Omental fat pad (tissue), 4 donors: ENCODE measurements around the gene ZNF76. TPM values are rescaled to one million over a fixed set of nuclear protein-coding genes. Genes with fewer than 3 reads are reported as not detected.

Experiments used
- ATAC-seq: fragments of 150-250 bp; one replicate; pipeline ENCODE4 v1.9.1; 2016; ENCODE audit warnings: mild to moderate bottlenecking, moderate library complexity; ENCODE audit not compliant: low FRiP score
- DNase-seq: peaks from one replicate; pipeline ENCODE4 v3.0.0-alpha.2; 2019; ENCODE audit warnings: low spot score
- total RNA-seq, 4 donors: library from RNA; depleted of rRNA; stranded (reverse); fragments of >200 nt; gene quantifications; one replicate each; pipeline ENCODE4 v1.1.0, GENCODE V29; 2016
- TF ChIP-seq, protein P1 (sequence below), 3 donors: fragments of 450-650 bp; IDR thresholded peaks; one replicate each; pipeline ENCODE4 v1.5.1; 2016 to 2017; ENCODE audit warnings: antibody characterized with exemption in 3 of 3, mild to moderate bottlenecking in 3 of 3, moderate library complexity in 2 of 3

The ZNF76 gene
- total RNA-seq, 4 donors from 2014 or later: 27.7 to 53.5 (median 33.6) TPM

DNA sequence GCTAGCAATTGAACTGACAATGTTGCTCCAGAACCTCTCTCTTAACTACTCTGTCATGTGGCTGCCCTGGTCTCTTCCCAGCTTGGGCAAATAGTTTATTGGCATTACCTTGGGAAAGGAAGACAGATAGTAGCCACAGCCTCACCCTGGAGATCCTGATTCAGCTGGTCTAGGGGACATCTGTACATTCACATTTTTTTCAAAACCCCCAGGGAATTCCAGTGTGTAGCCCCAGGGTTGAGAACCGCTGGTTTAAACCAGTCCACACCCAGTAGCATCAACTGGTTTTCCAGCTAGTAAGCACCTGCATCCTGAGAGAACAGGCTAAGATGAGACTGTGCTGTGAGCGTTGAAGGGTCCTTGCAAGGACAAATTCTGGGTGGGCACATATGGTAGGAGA, 36.1 kb upstream of the ZNF76 start:
- ATAC-seq: no peak
- TF ChIP-seq, protein P1, sequence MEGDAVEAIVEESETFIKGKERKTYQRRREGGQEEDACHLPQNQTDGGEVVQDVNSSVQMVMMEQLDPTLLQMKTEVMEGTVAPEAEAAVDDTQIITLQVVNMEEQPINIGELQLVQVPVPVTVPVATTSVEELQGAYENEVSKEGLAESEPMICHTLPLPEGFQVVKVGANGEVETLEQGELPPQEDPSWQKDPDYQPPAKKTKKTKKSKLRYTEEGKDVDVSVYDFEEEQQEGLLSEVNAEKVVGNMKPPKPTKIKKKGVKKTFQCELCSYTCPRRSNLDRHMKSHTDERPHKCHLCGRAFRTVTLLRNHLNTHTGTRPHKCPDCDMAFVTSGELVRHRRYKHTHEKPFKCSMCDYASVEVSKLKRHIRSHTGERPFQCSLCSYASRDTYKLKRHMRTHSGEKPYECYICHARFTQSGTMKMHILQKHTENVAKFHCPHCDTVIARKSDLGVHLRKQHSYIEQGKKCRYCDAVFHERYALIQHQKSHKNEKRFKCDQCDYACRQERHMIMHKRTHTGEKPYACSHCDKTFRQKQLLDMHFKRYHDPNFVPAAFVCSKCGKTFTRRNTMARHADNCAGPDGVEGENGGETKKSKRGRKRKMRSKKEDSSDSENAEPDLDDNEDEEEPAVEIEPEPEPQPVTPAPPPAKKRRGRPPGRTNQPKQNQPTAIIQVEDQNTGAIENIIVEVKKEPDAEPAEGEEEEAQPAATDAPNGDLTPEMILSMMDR (IDR thresholded peaks at IDR 0.05): no peak
- no peak for DNase-seq

DNA sequence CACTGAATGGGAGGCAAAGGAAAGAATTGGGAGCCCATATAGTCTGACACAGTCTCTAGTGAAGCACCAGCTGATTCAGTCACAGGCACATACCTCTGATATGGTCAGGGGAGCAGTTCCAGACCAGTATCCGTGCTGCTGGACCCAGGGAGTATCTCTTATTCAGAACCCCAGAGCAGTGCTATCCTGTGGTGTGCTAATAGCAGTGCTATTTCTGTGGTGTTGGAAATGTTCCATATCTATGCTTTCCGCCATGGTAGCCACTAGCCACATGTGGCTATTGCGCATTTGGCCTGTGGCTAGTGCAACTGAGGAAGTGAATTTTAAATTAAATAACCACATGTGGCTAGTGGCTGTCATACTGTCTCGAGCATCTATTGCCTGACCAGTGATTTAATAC, 34.8 kb upstream of the ZNF76 start:
- ATAC-seq (no peak), DNase-seq (no peak)
- TF ChIP-seq, protein P1 (IDR thresholded peaks at IDR 0.05): no peak

DNA sequence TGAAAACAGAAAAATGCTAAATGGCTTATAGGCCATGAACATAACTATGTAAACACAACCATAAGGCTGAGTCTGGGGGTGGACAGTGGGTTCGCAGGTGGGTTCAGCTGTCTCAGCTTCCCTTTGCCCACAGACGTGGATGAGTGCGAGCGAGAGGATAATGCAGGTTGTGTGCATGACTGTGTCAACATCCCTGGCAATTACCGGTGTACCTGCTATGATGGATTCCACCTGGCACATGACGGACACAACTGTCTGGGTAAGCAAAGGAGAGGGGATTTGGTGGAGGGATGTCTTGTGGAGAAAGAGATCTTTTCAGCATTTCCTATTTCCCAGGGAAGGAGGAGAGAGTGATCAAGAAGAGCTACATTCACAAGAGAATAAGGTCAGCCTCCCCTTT, 31.1 kb upstream of the ZNF76 start:
- TF ChIP-seq, protein P1 (IDR thresholded peaks at IDR 0.05): no peak
- no peak for DNase-seq

DNA sequence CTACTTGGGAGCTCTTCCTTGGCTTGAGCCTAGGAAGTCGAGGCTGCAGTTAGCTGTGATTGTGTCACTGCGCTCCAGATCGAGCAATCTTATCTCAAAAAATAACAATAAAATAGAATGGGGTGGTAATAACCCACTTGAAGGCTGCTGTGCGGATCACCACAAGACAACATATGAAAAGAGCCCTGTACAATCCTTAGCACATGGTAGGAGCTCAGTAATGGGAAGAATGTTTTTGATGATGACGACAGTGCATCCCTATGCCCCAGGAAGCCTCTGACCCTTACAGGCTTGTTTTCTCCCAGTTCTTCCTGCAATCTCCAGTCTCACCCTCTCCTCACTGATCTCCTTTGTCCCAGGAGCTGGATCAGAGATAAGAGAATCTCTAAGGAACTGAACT, 30.2 kb upstream of the ZNF76 start:
- DNase-seq: no peak
- ATAC-seq: no peak
- TF ChIP-seq, protein P1 (IDR thresholded peaks at IDR 0.05): no peak

More for the DNA sequence above, 31.1 kb upstream of the ZNF76 start:
- no peak for ATAC-seq

DNA sequence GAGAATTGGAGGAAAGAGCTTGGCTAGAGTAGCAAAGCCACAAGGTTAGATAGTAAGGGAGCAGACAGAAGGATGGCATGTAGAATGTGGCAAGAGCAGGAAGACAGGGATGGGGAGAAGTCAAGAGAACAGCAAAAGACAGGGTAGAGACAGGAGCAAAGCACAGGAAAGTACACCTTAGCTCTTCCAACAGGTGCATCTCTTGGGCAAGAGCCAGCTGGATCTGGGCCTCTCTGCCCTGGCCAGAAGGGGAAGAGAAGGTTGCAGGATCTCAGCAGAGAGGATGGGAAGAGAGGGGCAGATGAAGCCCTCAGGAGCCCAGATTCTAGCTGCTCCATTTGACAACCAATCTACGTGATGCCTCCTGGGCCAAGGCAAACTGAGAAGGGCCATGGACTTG, 29.0 kb upstream of the ZNF76 start:
- no peak for DNase-seq
- ATAC-seq: no peak
- TF ChIP-seq, protein P1 (IDR thresholded peaks at IDR 0.05): no peak

DNA sequence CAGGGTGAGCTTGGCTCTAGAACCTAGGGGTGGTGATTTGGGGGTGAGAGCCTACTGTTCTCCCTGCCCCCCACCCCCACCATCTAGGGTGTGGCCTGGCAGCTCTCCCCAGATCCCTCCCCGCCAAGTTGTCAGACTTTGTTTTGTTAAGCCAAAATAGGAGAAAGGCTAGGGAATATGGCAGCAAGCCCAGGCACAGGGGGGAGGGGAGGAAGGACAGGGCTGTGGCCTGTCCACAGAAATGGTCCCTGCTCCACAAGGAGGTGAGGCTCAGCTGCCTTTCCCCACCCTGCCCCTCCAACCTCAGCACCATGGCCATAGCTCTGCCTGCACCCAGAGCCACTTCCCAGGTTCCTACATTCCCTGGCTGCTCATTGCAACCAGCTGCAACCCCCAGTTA, 28.6 kb upstream of the ZNF76 start:
- no peak for DNase-seq
- no peak for ATAC-seq
- TF ChIP-seq, protein P1 (IDR thresholded peaks at IDR 0.05): no peak

DNA sequence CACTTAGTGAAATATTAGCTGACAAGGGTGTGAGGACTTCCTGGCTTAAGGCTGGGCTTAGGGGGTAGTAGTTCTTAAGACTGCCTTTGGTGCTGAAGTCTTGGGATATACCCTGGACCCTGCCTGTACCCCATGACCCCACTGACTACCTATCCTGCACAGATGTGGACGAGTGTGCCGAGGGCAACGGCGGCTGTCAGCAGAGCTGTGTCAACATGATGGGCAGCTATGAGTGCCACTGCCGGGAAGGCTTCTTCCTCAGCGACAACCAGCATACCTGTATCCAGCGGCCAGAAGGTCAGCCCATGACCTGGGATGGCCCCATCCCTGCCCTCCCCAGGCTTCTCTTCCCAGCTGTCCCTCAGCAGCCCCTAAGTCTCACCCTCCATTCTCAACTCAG, 28.0 kb upstream of the ZNF76 start:
- ATAC-seq (no peak), DNase-seq (no peak)
- TF ChIP-seq, protein P1 (IDR thresholded peaks at IDR 0.05): no peak
